GM12872 (cell line): Measurements from ENCODE around the gene TGOLN2.

ENCODE experiments used
- TF ChIP-seq, protein P1 (sequence below): IDR thresholded peaks from 3 replicates; pipeline ENCODE4 v1.5.1; 2011; ENCODE audit warnings: low read depth, mild to moderate bottlenecking, low read length, moderate library complexity; ENCODE audit not compliant: insufficient read depth

TGOLN2 gene

GRCh38 chr2:85273738-85274731 lies 53.8 kb downstream of the TGOLN2 start:
- TF ChIP-seq, protein P1, sequence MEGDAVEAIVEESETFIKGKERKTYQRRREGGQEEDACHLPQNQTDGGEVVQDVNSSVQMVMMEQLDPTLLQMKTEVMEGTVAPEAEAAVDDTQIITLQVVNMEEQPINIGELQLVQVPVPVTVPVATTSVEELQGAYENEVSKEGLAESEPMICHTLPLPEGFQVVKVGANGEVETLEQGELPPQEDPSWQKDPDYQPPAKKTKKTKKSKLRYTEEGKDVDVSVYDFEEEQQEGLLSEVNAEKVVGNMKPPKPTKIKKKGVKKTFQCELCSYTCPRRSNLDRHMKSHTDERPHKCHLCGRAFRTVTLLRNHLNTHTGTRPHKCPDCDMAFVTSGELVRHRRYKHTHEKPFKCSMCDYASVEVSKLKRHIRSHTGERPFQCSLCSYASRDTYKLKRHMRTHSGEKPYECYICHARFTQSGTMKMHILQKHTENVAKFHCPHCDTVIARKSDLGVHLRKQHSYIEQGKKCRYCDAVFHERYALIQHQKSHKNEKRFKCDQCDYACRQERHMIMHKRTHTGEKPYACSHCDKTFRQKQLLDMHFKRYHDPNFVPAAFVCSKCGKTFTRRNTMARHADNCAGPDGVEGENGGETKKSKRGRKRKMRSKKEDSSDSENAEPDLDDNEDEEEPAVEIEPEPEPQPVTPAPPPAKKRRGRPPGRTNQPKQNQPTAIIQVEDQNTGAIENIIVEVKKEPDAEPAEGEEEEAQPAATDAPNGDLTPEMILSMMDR = no peak

- TF ChIP-seq, protein P1 = no peak
These were observed 55.4 kb downstream of the TGOLN2 start for GRCh38 chr2:85272357-85272756.

DNA sequence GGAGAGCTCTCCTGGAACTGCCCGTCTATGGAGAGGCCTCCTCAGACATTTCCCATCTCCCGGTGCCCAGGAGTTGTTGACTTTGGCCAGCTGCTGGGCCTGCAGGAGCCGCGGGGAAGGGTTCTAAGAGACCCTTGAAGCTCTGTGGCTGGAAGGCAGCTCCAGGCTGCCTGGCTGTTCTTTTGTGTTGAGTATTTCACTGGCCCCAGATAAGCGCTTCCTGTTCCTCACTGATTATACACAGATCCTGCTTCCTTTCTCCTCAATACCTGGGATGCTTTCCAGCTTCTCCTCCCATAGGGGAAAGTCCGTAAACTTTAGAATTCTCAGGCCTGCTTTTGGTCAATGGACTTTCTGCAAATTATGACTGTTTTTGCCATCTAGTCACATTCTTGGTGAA lies 57.8 kb downstream of the TGOLN2 start:
- TF ChIP-seq, protein P1 = no peak
